Neuronal stem cell (in vitro differentiated cells): ENCODE measurements around the gene TMEM191B.
"Not testable (repeated sequence)": the region's sequence is repeated elsewhere in the genome, so short reads cannot be mapped to it uniquely, and the experiment has no call there.

ENCODE experiments used
- DNase-seq: peaks from one replicate; pipeline ENCODE4 v3.0.0-alpha.2; 2013; ENCODE audit warnings: low spot score
- H2AFZ ChIP-seq: one replicate; pipeline ENCODE4 v1.6.1; 2013; ENCODE audit warnings: mild to moderate bottlenecking, low read length, inconsistent platforms
- H2AK5ac ChIP-seq: 2 replicates; pipeline ENCODE4 v1.6.1; 2013; ENCODE audit warnings: low read depth, mild to moderate bottlenecking, inconsistent platforms, low read length, moderate library complexity, mixed read lengths
- H2BK120ac ChIP-seq: 2 replicates; pipeline ENCODE4 v1.6.1; 2013; ENCODE audit warnings: low read depth, mild to moderate bottlenecking, inconsistent platforms, low read length, moderate library complexity, mixed read lengths
- H2BK12ac ChIP-seq: one replicate; pipeline ENCODE4 v1.6.1; 2013; ENCODE audit warnings: low read length, inconsistent platforms
- H2BK15ac ChIP-seq: 2 replicates; pipeline ENCODE4 v1.6.1; 2013; ENCODE audit warnings: mild to moderate bottlenecking, low read length, inconsistent platforms, mixed read lengths
- H2BK5ac ChIP-seq: one replicate; pipeline ENCODE4 v1.6.1; 2013; ENCODE audit warnings: inconsistent platforms, mild to moderate bottlenecking, low read length, moderate library complexity
- H3K14ac ChIP-seq: one replicate; pipeline ENCODE4 v1.6.1; 2013; ENCODE audit warnings: low read length, inconsistent platforms
- H3K18ac ChIP-seq: 2 replicates; pipeline ENCODE4 v1.6.1; 2013; ENCODE audit warnings: low read length, inconsistent platforms
- H3K23ac ChIP-seq: 2 replicates; pipeline ENCODE4 v1.6.1; 2013; ENCODE audit warnings: low read depth, mild to moderate bottlenecking, mixed read lengths, low read length, inconsistent platforms; ENCODE audit not compliant: poor library complexity
- H3K27ac ChIP-seq: replicated peaks from 3 replicates; pipeline ENCODE4 v1.5.1; 2013; ENCODE audit warnings: low read length, inconsistent platforms
- H3K27me3 ChIP-seq, 3 experiments: 2 replicates each; pipeline ENCODE4 v1.6.1; 2013; ENCODE audit warnings: low read length in 3 of 3, mild to moderate bottlenecking in 2 of 3, inconsistent platforms in 1 of 3, low read depth in 1 of 3, mixed read lengths in 1 of 3, moderate library complexity in 1 of 3; ENCODE audit not compliant: control insufficient read depth in 3 of 3, insufficient read depth in 3 of 3
- H3K36me3 ChIP-seq, 2 donors: replicated peaks in 1 of 2; 2 replicates each; pipeline ENCODE4 v1.6.1; 2013; ENCODE audit warnings: low read length in 2 of 2; ENCODE audit not compliant: control insufficient read depth in 2 of 2, insufficient read depth in 2 of 2
- H3K4ac ChIP-seq: 2 replicates; pipeline ENCODE4 v1.6.1; 2013; ENCODE audit warnings: inconsistent platforms, mild to moderate bottlenecking, low read length, moderate library complexity
- H3K4me1 ChIP-seq, 2 donors: 1 replicate in 1 of 2; 2 replicates in 1 of 2; pipeline ENCODE4 v1.6.1; 2013; ENCODE audit warnings: low read length in 2 of 2, low read depth in 1 of 2; ENCODE audit not compliant: control insufficient read depth in 2 of 2, insufficient read depth in 1 of 2
- H3K4me2 ChIP-seq: one replicate; pipeline ENCODE4 v1.6.1; 2013; ENCODE audit warnings: mild to moderate bottlenecking, low read length, inconsistent platforms; ENCODE audit not compliant: insufficient read depth, poor library complexity, severe bottlenecking
- H3K4me3 ChIP-seq, 2 donors: 2 replicates each; pipeline ENCODE4 v1.5.1; 2013; ENCODE audit warnings: low read length in 2 of 2, mild to moderate bottlenecking in 2 of 2, inconsistent platforms in 1 of 2, moderate library complexity in 1 of 2
- H3K79me1 ChIP-seq: one replicate; pipeline ENCODE4 v1.6.1; 2013; ENCODE audit warnings: low read depth, mild to moderate bottlenecking, inconsistent platforms, low read length, moderate library complexity
- H3K9ac ChIP-seq: one replicate; pipeline ENCODE4 v1.6.1; 2013; ENCODE audit warnings: mild to moderate bottlenecking, low read depth, low read length, inconsistent platforms; ENCODE audit not compliant: poor library complexity
- H3K9me3 ChIP-seq, 2 donors: replicated peaks in 1 of 2; 2 replicates each; pipeline versions ENCODE3 to v1.6.1; 2013; ENCODE audit warnings: low read length in 2 of 2, mild to moderate bottlenecking in 2 of 2, inconsistent platforms in 1 of 2, low read depth in 1 of 2, mixed read lengths in 1 of 2, moderate library complexity in 1 of 2; ENCODE audit not compliant: control insufficient read depth in 2 of 2, insufficient read depth in 1 of 2
- H4K8ac ChIP-seq: one replicate; pipeline ENCODE4 v1.6.1; 2013; ENCODE audit warnings: low read depth, mild to moderate bottlenecking, inconsistent platforms, low read length, moderate library complexity
- H4K91ac ChIP-seq: one replicate; pipeline ENCODE4 v1.6.1; 2013; ENCODE audit warnings: low read length, low read depth, mild to moderate bottlenecking, inconsistent platforms; ENCODE audit not compliant: poor library complexity
- WGBS, 2 donors: extraction: QIAGEN DNeasy Blood & Tissue Kit; methylation state at CpG; one replicate each; pipeline ENCODE4 v1.1.7; 2013; ENCODE audit warnings: missing lambda C conversion rate in 2 of 2, mixed read lengths in 1 of 2; ENCODE audit not compliant: insufficient read length in 2 of 2, insufficient replicate concordance in 1 of 2; ENCODE audit errors: extremely low coverage in 2 of 2; 5-methylcytosine and 5-hydroxymethylcytosine counted together

The TMEM191B gene

DNA sequence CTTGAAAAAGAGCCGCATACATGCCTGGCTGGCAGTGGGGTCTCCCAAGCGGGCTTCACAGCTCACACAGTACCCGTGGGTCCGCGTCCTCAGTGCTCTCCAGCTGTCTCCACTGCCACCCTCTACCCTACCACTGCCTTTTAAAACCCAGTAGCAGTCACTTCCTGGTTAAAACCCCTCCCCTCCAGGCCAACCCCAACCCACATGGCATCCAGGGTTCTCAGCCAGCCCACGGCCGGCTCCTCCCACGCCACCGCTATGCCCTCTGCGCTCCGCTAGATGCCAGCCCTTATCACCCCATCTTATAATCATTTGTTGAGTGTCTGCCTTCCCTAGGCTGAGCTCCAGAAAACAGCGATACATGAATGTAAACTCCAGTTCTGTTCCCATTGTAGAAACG, 47.0 kb downstream of the TMEM191B start:
- H3K79me1 ChIP-seq, H2AFZ ChIP-seq, H3K36me3 ChIP-seq, H3K9ac ChIP-seq, H2AK5ac ChIP-seq, H3K27me3 ChIP-seq, H3K4me3 ChIP-seq, H4K8ac ChIP-seq, H2BK5ac ChIP-seq, DNase-seq, H3K18ac ChIP-seq, H3K4me2 ChIP-seq, H3K4me1 ChIP-seq, H3K4ac ChIP-seq, H3K27ac ChIP-seq, H3K23ac ChIP-seq, H2BK120ac ChIP-seq, H4K91ac ChIP-seq, H3K9me3 ChIP-seq, H2BK15ac ChIP-seq, H2BK12ac ChIP-seq, H3K14ac ChIP-seq: not testable (repeated sequence)
- WGBS, 2 donors, result no CpG with 5 or more reads among the region's 13 CpGs

DNA sequence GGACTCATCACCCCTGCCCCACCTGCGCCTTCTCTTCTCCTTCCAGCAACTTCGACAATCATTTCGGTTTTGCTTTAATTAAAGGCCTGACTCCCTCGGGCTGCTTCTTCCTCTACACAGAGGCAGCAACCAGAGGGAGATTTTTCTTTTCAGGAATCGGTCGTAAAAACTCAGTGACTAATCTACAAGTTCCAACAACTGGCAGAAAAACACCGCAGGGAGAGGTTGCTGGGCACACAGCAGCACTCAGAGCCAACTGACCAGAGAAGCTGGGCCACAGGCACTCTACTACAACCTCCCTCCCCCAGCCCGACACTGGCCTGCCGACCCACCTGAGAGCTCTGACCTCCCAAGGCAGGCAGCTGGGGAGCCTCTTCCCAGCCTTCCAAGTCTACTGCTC, 48.1 kb downstream of the TMEM191B start:
- H2BK15ac ChIP-seq, H2AK5ac ChIP-seq, H3K27ac ChIP-seq, H3K18ac ChIP-seq, H3K4me2 ChIP-seq, H2AFZ ChIP-seq, H3K79me1 ChIP-seq, H3K9me3 ChIP-seq, H2BK5ac ChIP-seq, H3K36me3 ChIP-seq, H3K27me3 ChIP-seq, H3K9ac ChIP-seq, DNase-seq, H3K4ac ChIP-seq, H2BK120ac ChIP-seq, H2BK12ac ChIP-seq, H3K4me1 ChIP-seq, H3K23ac ChIP-seq, H4K8ac ChIP-seq, H3K4me3 ChIP-seq, H4K91ac ChIP-seq, H3K14ac ChIP-seq: not testable (repeated sequence)
- no CpG with 5 or more reads among the region's 9 CpGs for WGBS, 2 donors

DNA sequence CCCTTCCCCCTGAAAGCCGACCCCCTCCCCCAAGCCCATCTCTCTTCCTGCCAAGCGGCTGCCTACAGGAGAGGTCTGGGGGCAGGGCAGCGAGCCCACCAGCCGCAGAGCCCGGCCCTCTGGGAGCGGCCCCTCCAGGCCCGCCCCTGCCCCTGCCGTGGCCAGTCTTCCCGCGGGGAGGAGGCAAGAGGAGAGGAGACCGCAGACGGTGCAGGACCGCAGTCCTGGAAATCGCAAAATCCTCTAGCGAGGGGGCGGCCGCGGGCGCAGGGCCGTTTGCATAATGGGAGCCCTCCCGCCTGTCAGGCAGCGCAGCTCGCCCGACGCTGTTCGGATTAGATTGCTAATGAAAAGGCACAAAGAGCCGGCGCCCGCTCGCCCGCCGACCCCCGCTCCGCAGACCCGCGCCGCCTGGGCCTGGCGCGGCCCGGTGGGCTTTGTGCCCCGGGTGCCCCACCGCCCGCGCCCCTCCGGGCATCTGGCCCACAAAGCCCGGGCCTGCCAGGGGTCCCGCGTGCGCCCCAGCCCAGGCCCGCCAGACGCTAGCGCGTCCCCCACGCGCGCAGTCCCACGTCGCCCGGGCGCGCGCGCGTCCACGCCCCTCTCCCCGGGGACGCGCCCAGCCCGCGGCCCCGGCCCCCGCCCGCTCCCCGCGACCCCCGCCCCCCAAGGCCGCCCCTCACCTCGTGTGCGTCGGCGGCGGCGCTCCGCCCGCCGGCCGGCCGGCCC, 49.7 kb downstream of the TMEM191B start:
- H4K91ac ChIP-seq, H4K8ac ChIP-seq, H2AFZ ChIP-seq, H2BK15ac ChIP-seq, H3K4ac ChIP-seq, H3K23ac ChIP-seq, H3K14ac ChIP-seq, H3K36me3 ChIP-seq, H3K79me1 ChIP-seq, H3K27me3 ChIP-seq, H3K18ac ChIP-seq, H3K4me3 ChIP-seq, H2BK120ac ChIP-seq, H3K9ac ChIP-seq, H3K4me2 ChIP-seq, H3K4me1 ChIP-seq, H2BK5ac ChIP-seq, H3K9me3 ChIP-seq, DNase-seq, H2AK5ac ChIP-seq, H3K27ac ChIP-seq, H2BK12ac ChIP-seq: not testable (repeated sequence)
- WGBS, 2 donors, result no CpG with 5 or more reads among the region's 88 CpGs

DNA sequence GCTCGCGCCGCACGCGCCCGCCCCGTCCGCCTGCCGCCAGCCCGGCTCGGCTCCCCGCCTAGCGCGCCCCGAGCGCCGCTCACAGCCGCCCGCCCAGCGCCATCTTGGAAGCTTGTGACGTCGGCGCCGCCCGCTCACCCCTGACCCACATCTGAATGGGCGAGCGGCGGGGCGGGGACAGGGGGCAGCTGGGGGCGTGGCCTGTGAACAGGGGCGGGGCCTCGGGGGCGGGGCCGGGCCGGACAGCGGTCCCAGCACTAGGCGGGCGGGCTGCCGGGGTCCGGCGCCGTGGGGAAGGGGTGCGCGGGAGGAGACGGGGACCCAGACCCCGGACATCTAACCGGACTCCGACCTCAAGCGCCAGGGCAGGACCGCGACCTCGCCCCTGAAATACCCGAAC, 50.2 kb downstream of the TMEM191B start:
- WGBS, 2 donors, result no CpG with 5 or more reads among the region's 53 CpGs
- H3K79me1 ChIP-seq, H2AFZ ChIP-seq, H3K27me3 ChIP-seq, H3K18ac ChIP-seq, H3K9ac ChIP-seq, H3K4me3 ChIP-seq, H2BK15ac ChIP-seq, H3K9me3 ChIP-seq, DNase-seq, H2BK12ac ChIP-seq, H3K4me2 ChIP-seq, H4K91ac ChIP-seq, H3K4me1 ChIP-seq, H3K23ac ChIP-seq, H2BK5ac ChIP-seq, H3K36me3 ChIP-seq, H2BK120ac ChIP-seq, H3K27ac ChIP-seq, H3K4ac ChIP-seq, H2AK5ac ChIP-seq, H4K8ac ChIP-seq, H3K14ac ChIP-seq: not testable (repeated sequence)
